DMS153 (cell line): ENCODE measurements around the gene SDCBP2.

Experiments
- DNase-seq: peaks from one replicate; lab custom pipeline; 2025; lab: John Stamatoyannopoulos, UW

SDCBP2 gene

GRCh38 chr20:1312904-1313235 lies 16.1 kb downstream of the SDCBP2 start:
- DNase-seq: no peak

DNA sequence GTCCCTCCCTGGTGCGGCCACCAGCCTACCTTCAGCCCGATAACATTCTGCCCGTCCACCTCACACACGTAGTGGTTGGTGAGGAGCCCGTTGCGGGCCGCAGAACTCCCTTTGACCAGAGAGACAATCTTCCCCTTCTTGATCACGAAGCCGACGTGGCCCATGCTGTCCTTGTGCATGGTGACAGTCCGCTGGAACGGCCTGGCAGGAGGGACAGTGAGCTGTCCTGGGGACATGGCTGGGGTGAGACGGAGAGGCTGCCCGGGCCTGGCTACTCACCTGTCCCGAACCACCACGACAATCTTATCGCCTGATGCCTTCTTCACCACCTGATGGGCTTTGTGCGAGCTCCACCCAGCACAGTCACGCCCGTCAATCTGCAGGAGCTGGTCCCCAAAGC lies 16.6 kb downstream of the SDCBP2 start:
- DNase-seq: no peak

GRCh38 chr20:1310506-1311190 lies 18.3 kb downstream of the SDCBP2 start:
- DNase-seq: no peak

DNA sequence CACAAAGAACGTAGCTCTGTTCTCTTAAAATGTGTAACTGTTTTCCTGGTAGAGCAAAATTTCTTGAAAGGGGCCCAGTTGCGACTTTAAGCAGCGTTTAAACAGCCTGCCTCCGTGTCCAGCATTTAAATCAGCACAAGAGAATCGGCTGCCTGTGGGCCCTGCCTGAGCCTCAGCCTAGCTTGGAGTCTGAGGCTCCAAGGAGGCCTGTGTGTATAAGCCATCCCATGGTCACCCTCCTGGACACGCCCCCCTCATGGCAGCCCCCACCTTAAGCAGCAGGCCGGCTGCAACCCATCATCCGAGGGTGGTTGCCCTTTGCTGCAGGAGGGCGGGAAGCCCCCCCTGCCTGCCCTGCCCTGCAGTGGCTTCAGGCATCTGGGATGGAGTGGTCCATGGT lies 18.9 kb downstream of the SDCBP2 start:
- no peak for DNase-seq

DNA sequence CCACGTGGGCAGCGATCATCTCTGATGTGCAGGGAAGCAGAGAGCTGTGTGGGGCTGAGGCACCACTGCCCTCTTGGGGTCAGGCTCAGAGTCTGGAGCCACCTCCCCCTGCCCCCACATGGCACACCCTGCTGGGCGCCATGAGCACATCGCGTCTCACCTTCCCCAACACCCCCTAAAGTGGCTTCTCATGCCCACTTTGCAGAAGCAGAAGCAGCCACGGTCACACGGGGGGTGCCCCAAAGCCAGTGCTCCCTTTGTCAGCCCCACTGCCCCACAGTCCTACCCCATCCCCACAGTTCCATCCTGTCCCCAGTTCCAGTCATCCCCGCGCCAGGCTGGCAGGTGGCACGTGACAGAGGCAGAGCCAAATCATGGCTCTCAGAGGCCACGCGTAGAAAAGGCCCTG lies 19.5 kb downstream of the SDCBP2 start:
- DNase-seq: no peak

DNA sequence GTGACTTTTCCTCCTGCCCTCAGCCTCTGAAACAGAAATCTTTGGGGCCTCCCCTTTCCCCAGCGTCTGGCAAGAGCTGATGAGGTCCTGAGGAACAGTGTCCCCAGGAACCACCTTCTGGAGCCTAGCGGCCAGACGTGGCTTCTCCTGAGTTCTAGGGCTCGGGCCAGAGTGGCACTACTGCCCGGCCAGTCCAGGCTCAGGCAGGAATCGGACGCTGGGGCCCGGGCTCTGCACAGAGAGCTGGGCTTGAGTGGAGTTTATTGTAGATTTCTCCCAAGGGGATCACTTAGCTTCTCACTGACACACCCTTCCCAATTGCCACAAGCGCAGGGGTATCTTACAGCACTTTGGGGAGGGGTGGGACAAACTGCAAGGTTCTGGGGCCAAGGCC lies 20.2 kb downstream of the SDCBP2 start:
- DNase-seq: no peak

GRCh38 chr20:1308067-1308701 lies 20.8 kb downstream of the SDCBP2 start:
- DNase-seq: no peak

- DNase-seq: no peak
Observed at GRCh38 chr20:1307571-1307971, 21.4 kb downstream of the SDCBP2 start.

DNA sequence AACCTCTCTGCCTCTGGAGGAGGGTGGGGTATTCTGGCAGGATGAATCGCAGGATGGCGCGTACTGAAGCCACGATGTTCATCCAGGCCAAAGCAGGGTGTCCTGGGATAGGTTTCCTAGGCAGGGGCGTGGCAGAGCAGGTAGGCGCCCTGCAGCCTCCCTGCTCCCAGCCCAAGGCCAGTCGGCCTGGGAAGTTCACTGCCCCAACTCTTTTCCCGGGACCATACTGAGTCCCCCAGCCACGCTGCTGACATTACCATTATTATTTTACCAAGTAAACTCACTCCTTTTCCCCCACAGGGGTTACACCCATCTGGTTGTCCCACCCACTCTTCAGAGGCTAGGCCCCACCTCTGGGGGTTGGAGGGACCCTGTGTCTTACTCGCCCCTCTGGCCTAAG lies 21.8 kb downstream of the SDCBP2 start:
- no peak for DNase-seq

DNA sequence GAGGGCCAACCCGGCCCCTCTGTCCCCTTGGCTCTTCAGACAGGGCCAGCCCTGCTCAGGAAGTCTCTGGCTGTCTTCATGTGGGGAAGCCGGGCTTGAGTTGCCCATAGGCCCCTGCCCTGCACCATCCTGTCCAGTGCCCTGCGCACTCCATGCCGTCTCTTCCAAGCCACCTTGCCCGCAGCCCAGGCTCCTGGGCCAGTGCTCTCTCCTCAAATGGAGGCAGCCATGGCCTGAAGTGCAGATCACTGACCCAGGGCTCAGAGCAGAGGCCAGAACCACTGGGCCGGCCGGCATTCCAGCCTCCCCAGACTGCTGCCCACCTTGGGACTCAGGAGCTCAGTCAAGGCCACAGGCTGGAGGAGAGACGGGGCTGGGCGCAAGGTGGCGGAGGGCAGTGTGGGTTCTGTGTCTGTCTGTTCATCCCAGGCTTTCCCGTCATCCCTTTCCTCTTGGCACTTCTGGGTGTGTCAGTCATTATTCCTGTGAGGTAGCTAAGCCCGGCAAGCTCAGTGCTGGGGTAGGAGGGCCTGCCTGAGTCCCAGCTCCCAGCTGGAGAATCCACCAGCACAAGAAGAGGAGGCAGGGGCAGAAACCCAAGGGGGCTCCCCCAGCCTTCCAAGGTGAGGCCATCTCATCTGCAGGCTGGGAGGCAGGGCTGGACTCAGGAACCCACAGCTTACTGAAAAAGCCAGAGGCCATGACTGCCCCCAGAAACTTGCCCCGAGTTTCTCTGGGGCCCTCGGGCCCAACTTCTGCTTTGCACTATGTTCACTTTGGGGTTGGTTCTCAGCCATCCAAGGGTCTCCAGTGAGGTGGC lies 22.4 kb downstream of the SDCBP2 start:
- no peak for DNase-seq

GRCh38 chr20:1305712-1306111 lies 23.2 kb downstream of the SDCBP2 start:
- no peak for DNase-seq

GRCh38 chr20:1304710-1305515 lies 24.0 kb downstream of the SDCBP2 start:
- DNase-seq: no peak

DNA sequence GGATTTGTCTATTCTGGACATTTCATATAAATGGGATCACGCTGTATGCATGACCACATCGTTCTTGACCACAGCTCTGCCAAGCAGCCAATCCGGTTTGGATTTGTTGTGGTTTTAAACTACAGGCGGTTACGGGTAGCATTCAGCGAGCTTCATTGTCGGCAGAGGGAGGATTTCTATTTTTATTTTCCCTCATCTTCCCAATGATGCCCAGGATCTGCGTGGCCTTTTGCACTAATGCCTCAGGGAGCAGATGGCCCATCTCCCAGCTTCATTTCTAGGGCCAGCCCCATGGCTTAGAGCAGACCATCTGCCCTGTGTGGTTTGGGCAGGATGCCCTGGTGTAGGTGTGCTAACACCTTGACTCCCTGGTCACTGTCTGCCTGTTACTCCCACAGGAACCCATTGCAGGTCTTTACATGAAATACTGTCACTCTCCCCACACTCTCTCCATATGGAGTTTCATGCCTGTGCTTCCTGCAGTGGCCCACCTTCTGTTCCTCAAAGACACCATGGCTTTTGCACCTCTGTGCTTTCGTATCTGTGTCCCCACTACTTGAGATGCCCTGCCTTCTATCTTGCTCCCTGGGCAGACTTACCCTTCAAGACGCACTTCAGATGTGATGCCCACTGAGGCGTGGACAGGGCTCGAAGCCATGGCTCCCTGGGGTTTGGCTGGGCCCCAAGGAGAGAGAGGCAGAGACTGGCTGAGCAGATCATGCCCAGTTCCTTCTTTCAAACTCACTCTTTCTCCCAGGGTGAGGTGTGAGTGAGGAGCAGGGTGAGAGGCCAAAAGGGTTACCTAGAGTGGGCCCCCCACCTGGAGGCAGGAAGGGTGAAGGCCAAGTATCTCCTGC lies 26.0 kb downstream of the SDCBP2 start:
- no peak for DNase-seq

DNA sequence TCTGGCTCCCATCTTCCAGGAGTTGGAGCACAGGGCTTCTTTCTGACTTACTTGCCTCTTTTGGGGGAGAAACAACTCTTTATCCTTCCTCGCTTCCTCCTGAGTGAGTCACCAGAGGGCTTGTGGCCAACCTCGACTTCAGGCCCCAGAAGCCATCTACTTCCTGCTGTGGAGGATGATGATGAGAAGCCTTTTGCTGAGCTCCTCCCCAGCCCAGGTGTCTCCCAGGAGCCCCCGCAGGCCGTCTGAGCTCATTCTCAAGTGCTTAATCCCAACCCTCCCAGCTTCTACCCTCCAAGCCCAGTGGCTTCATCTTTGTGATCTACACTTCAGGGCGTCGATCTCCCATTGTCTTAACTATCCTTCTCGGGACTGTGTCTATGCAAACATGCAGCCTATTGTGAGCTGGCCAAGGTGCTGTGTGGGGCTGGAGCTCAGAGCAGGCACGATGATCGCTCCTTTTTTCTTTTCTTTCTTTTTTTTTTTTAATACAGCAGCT lies 27.9 kb downstream of the SDCBP2 start:
- no peak for DNase-seq

DNA sequence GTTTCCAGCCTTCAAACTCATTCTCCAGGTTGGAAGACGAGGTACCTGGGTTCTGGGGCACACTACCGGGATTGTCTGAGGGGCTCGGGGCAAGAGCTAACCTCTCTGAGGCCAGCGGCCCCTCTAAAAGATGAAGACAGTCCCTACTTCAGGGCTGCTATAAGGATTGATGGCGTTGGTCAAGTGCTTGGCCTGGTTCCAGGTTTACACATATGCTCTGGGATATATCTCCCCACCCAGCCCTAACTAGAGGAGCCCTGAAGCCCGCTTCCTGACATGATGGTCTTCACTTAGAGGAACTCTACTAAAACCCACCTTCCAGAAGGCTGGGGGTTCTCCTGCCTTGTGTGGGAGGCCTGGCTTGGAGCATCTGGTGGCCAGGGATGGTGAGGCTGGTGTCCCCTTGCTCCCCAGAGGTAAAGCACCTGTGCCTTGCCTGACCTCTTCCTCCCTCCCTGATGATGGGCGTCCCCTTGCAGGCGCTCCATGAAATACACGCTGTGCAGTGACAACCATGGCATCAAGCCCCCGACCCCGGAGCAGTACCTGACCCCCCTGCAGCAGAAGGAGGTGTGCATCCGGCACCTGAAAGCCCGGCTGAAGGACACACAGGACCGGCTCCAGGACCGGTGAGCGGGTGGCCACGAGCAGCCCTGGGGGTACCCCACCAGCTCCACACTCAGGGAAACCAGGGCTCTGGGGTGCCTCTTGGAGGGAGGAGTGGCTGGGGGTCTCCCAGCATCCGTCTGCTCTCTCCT lies 28.7 kb downstream of the SDCBP2 start:
- no peak for DNase-seq

DNA sequence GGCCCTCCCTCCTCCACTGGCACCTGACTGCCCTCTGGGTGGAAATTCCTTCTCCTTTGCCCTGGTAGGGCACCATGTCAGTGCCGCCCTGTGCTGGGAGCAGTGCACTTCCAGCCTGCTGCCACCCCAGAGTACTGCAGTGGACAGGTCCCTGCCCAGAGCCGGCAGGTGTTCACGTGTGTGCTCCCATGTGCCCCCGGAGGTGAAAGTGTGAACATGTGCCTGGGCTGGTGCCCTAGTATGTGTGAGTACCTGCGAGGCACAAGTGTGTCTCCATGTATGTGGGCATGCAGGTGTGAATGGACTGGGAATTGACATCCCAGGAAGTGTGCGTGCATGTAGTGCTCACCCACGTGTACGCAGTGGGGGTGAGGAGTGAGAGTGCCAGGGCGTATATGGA lies 29.4 kb downstream of the SDCBP2 start:
- peak; percentile 26 for DNase-seq

GRCh38 chr20:1298888-1299511 lies 29.9 kb downstream of the SDCBP2 start:
- DNase-seq: no peak

- DNase-seq: no peak
Observed at GRCh38 chr20:1298166-1298565, 30.8 kb downstream of the SDCBP2 start.

DNA sequence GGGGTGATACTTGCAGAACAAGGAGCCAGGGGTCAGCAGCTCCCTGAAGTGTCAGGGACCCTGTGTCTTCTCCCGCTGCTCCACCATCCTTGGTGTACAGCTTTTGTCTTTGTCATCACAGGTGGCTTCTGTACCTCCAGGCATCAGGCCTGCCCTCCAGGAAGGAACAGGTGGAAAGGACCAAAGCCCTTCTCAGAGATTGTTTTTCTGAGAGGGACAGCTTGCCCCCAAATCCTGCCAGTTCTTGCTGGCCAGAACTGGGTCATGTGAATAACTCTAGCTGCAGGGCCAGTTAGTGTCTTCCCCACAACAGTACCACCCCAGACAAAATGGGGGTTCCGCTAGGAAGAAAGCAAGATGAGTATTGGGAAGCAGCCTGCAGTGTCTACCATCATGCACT lies 31.5 kb downstream of the SDCBP2 start:
- DNase-seq: no peak

GRCh38 chr20:1296922-1297321 lies 32.0 kb downstream of the SDCBP2 start:
- DNase-seq: no peak
